SK-N-SH (cell line): ENCODE data around the gene FAF2. TPM values are rescaled to one million over a fixed set of nuclear protein-coding genes. Genes with fewer than 3 reads are reported as not detected.

Source experiments
- CTCF ChIA-PET: fragments of 300-600, 350-600 bp; formaldehyde crosslinking; extraction: SDS; loops from one replicate; lab custom pipeline; 2021; lab: Yijun Ruan, JAX
- POLR2A ChIA-PET: fragments of 350-600 bp; sonication (Branson Sonifier 250); formaldehyde crosslinking; extraction: SDS; loops from one replicate; lab custom pipeline; 2020; ENCODE audit warnings: antibody characterized with exemption, inconsistent platforms; lab: Yijun Ruan, JAX
- DNase-seq: peaks from one replicate; pipeline ENCODE4 v3.0.0; 2012
- H2AFZ ChIP-seq: fragments of 200-600 bp; sonication (generic); 2 replicates; pipeline ENCODE4 v1.8.1; 2016; ENCODE audit warnings: antibody characterized with exemption, mild to moderate bottlenecking, low read depth
- H3F3A ChIP-seq: fragments of 200-600 bp; sonication (generic); replicated peaks from 2 replicates; pipeline ENCODE3; 2016; ENCODE audit warnings: antibody characterized with exemption, mild to moderate bottlenecking; ENCODE audit not compliant: insufficient read depth
- H3K27ac ChIP-seq, 2 experiments: fragments of 200-500 bp in 1 of 2; fragments of 200-600 bp in 1 of 2; sonication (Bioruptor generic) in 1 of 2; sonication (generic), shearing (Covaris generic) in 1 of 2; 2 replicates each; pipeline versions ENCODE4 v1.5.1 to v1.6.1; 2014 to 2016; ENCODE audit warnings: low read depth in 2 of 2, inconsistent platforms in 1 of 2, low read length in 1 of 2, mild to moderate bottlenecking in 1 of 2, mixed read lengths in 1 of 2
- H3K27me3 ChIP-seq: fragments of 200-600 bp; sonication (generic), shearing (Covaris generic); 2 replicates; pipeline ENCODE4 v1.6.1; 2016; ENCODE audit warnings: mixed run types; ENCODE audit not compliant: insufficient read depth
- H3K36me3 ChIP-seq, 2 experiments: fragments of 200-500 bp in 1 of 2; fragments of 200-600 bp in 1 of 2; sonication (Bioruptor generic) in 1 of 2; sonication (generic) in 1 of 2; replicated peaks in 1 of 2; 2 replicates each; pipeline versions ENCODE3 to v1.5.1; 2014 to 2016; ENCODE audit warnings: low read length in 1 of 2, mild to moderate bottlenecking in 1 of 2; ENCODE audit not compliant: insufficient read depth in 2 of 2, control insufficient read depth in 1 of 2
- H3K4me1 ChIP-seq, 2 experiments: fragments of 200-500 bp in 1 of 2; fragments of 200-600 bp in 1 of 2; sonication (Bioruptor generic) in 1 of 2; sonication (generic), shearing (Covaris generic) in 1 of 2; 2 replicates each; pipeline versions ENCODE4 v1.5.1 to v1.6.1; 2014 to 2016; ENCODE audit warnings: low read depth in 1 of 2, low read length in 1 of 2, mixed run types in 1 of 2; ENCODE audit not compliant: insufficient read depth in 2 of 2, control insufficient read depth in 1 of 2
- H3K4me2 ChIP-seq: fragments of 200-600 bp; sonication (generic), shearing (Covaris generic); 2 replicates; pipeline ENCODE4 v1.6.1; 2017; ENCODE audit warnings: mixed run types
- H3K4me3 ChIP-seq, 2 experiments: fragments of 200-500 bp in 1 of 2; fragments of 200-600 bp in 1 of 2; sonication (Bioruptor generic) in 1 of 2; sonication (generic), shearing (Covaris generic) in 1 of 2; 2 replicates each; pipeline versions ENCODE4 v1.5.1 to v1.8.1; 2014 to 2016; ENCODE audit warnings: low read depth in 2 of 2, inconsistent platforms in 1 of 2, low read length in 1 of 2, mild to moderate bottlenecking in 1 of 2, mixed read lengths in 1 of 2, moderate library complexity in 1 of 2
- H3K79me2 ChIP-seq: fragments of 200-600 bp; sonication (generic); 2 replicates; pipeline ENCODE4 v1.8.1; 2017; ENCODE audit warnings: mild to moderate bottlenecking; ENCODE audit not compliant: insufficient read depth
- H3K9ac ChIP-seq: fragments of 200-600 bp; sonication (generic); 2 replicates; pipeline ENCODE4 v1.6.1; 2017; ENCODE audit warnings: mixed run types
- H3K9me2 ChIP-seq: fragments of 200-600 bp; sonication (generic); 2 replicates; pipeline ENCODE4 v1.6.1; 2017; ENCODE audit warnings: mixed run types
- H3K9me3 ChIP-seq: fragments of 200-600 bp; sonication (generic); 2 replicates; pipeline ENCODE4 v1.6.1; 2017; ENCODE audit warnings: mixed run types, mild to moderate bottlenecking, moderate library complexity
- H4K20me1 ChIP-seq: fragments of 200-600 bp; sonication (generic); 2 replicates; pipeline ENCODE4 v1.6.1; 2017; ENCODE audit warnings: mild to moderate bottlenecking, mixed run types; ENCODE audit not compliant: insufficient read depth
- CHD2 ChIP-seq: fragments of 150-350 bp; IDR thresholded peaks from 2 replicates; pipeline ENCODE4 v1.6.1; 2018; ENCODE audit warnings: low read length; ENCODE audit not compliant: partially characterized antibody
- CTCF ChIP-seq: fragments of 200-600 bp; sonication (generic); IDR thresholded peaks from 2 replicates; pipeline ENCODE4 v1.6.1; 2017; ENCODE audit warnings: antibody characterized with exemption, mild to moderate bottlenecking, moderate library complexity
- EP300 ChIP-seq, 2 experiments: IDR thresholded peaks; 2 replicates each; pipeline versions ENCODE4 v1.4.0 to v1.6.1; 2012; ENCODE audit warnings: borderline replicate concordance in 1 of 2, low read depth in 1 of 2, low read length in 1 of 2
- EZH2phosphoT487 ChIP-seq: fragments of 200-600 bp; sonication (generic); IDR thresholded peaks from 2 replicates; pipeline ENCODE4 v1.6.1; 2017; ENCODE audit warnings: low read depth, mixed run types, mild to moderate bottlenecking, antibody characterized with exemption, moderate library complexity, borderline replicate concordance
- GABPA ChIP-seq: IDR thresholded peaks from 2 replicates; pipeline ENCODE4 v1.4.0; 2012; ENCODE audit warnings: low read depth, mild to moderate bottlenecking
- GATA2 ChIP-seq: sonication (generic); formaldehyde crosslinking; IDR thresholded peaks from 2 replicates; pipeline ENCODE4 v1.5.0; 2020; ENCODE audit warnings: mild to moderate bottlenecking, missing genetic modification reagents
- IRF3 ChIP-seq: fragments of 150-350 bp; IDR thresholded peaks from 2 replicates; pipeline ENCODE4 v1.6.1; 2016; ENCODE audit warnings: mild to moderate bottlenecking, low read depth, low read length
- JUND ChIP-seq: IDR thresholded peaks from 2 replicates; pipeline ENCODE4 v1.4.0; 2012
- MAX ChIP-seq: IDR thresholded peaks from 2 replicates; pipeline ENCODE4 v1.4.0; 2012; ENCODE audit warnings: low read depth
- MEF2A ChIP-seq: IDR thresholded peaks from 2 replicates; pipeline ENCODE4 v1.4.0; 2012; ENCODE audit warnings: low read depth, borderline replicate concordance
- MXI1 ChIP-seq: IDR thresholded peaks from 2 replicates; pipeline ENCODE4 v1.6.1; 2012; ENCODE audit warnings: mild to moderate bottlenecking, low read depth, low read length, improper control_type of control experiment
- NFIC ChIP-seq: IDR thresholded peaks from 2 replicates; pipeline ENCODE4 v1.4.0; 2012; ENCODE audit warnings: borderline replicate concordance
- NRF1 ChIP-seq: IDR thresholded peaks from 2 replicates; pipeline ENCODE4 v1.6.1; 2012; ENCODE audit warnings: low read depth, mild to moderate bottlenecking, low read length
- PBX3 ChIP-seq: IDR thresholded peaks from 2 replicates; pipeline ENCODE4; 2012
- POLR2AphosphoS5 ChIP-seq: IDR thresholded peaks from 2 replicates; pipeline ENCODE4 v1.6.1; 2012; ENCODE audit warnings: low read depth, low read length
- RAD21 ChIP-seq: IDR thresholded peaks from 2 replicates; pipeline ENCODE4 v1.6.1; 2012; ENCODE audit warnings: mild to moderate bottlenecking, low read length
- RCOR1 ChIP-seq: fragments of 150-350 bp; IDR thresholded peaks from 2 replicates; pipeline ENCODE4 v1.6.1; 2017; ENCODE audit warnings: antibody characterized with exemption, low read length
- RFX5 ChIP-seq: IDR thresholded peaks from 2 replicates; pipeline ENCODE4 v1.6.1; 2012; ENCODE audit warnings: mild to moderate bottlenecking, improper control_type of control experiment, low read length
- RXRA ChIP-seq: IDR thresholded peaks from 2 replicates; pipeline ENCODE4 v1.4.0; 2012; ENCODE audit warnings: low read depth, mild to moderate bottlenecking, borderline replicate concordance
- TAF1 ChIP-seq: IDR thresholded peaks from 2 replicates; pipeline ENCODE4 v1.6.1; 2012; ENCODE audit warnings: low read depth, mild to moderate bottlenecking, low read length, moderate library complexity, borderline replicate concordance
- TEAD4 ChIP-seq: IDR thresholded peaks from 2 replicates; pipeline ENCODE4 v1.4.0; 2012; ENCODE audit warnings: mild to moderate bottlenecking, borderline replicate concordance; ENCODE audit not compliant: insufficient read depth
- USF2 ChIP-seq: fragments of 150-350 bp; IDR thresholded peaks from 2 replicates; pipeline ENCODE4 v1.6.1; 2017; ENCODE audit warnings: antibody characterized with exemption, low read length, low read depth, borderline replicate concordance
- ZBTB33 ChIP-seq: IDR thresholded peaks from 2 replicates; pipeline ENCODE4 v1.4.0; 2012; ENCODE audit warnings: low read depth, borderline replicate concordance
- WGBS: methylation state at CpG from one replicate; pipeline ENCODE4 v1.1.6; 2017; ENCODE audit warnings: low lambda C conversion rate; 5-methylcytosine and 5-hydroxymethylcytosine counted together
- polyA plus RNA-seq, 3 experiments: library from polyadenylated mRNA; depleted of rRNA; stranded (reverse); fragments of >200 nt; gene quantifications; 2 replicates each; pipeline ENCODE4 v1.2.3, GENCODE V29; 2012

Gene FAF2
- polyA plus RNA-seq, 1 of the 3 experiments (the other 2 are of a cell fraction) = 25.5 TPM

GRCh38 chr5:176537554-176538229 is 89.5 kb downstream of the FAF2 start:
- Histone ChIP-seq H3F3A (no peaks in the 10 kb centered on the region), H3K36me3 (peaks cover 0 to 11% of the 10 kb centered on the region in 2 experiments), H3K9me3 (no peaks in the 10 kb centered on the region), H2AFZ (peak overlapping the region; percentile 83), H3K4me3 (peak overlapping the region; percentile 73 to 97), H3K4me2 (peak overlapping the region; percentile 71), H3K9me2 (no peaks in the 10 kb centered on the region), H3K79me2 (peaks cover 40% of the 10 kb centered on the region), H4K20me1 (peaks cover 28% of the 10 kb centered on the region), H3K9ac (peak overlapping the region; percentile 98), H3K27me3 (no peaks in the 10 kb centered on the region), H3K27ac (peak overlapping the region; percentile 87 to 96), H3K4me1 (peaks cover 19 to 51% of the 10 kb centered on the region in 2 experiments; a peak in 3 of 4 replicates)
- DNase-seq = peak; percentile 90
- ChIA-PET POLR2A (interaction anchor here (0.5 to 1.9 kb wide), 8 partner anchors 9 to 171 kb away, joined by 3 to 10 read pairs (median 3); partner anchors contain the start of genes EIF4E1B, HIGD2A, NOP16 and SNCB), CTCF (interaction anchor here (2.0 to 6.0 kb wide), 2 partner anchors 90 to 122 kb away, joined by 12 to 28 read pairs; partner anchors contain the start of genes CLTB and FAF2)
- 0% methylated on average over 26 of the region's 43 CpGs for WGBS
- TF ChIP-seq EZH2phosphoT487 (no peak), PBX3 (peak; percentile 19; the same call in 1 of the 2 replicates), NRF1 (no peak), USF2 (no peak), TEAD4 (no peak), CHD2 (peak; percentile 30), GATA2 (CRISPR knock-in tag) (no peak), EP300 (IDR thresholded peaks at IDR 0.05; ENCODE audit: borderline replicate concordance in 1 of 2, low read depth in 1 of 2, low read length in 1 of 2) (no peak), MAX (peak; percentile 62), NFIC (no peak), GABPA (peak; percentile 70), RAD21 (no peak), MEF2A (no peak), TAF1 (peak; percentile 11; the same call in 1 of the 2 replicates), MXI1 (peak; percentile 85), RXRA (no peak), RFX5 (peak; percentile 93), JUND (no peak; the same call in 1 of the 2 replicates), RCOR1 (no peak), ZBTB33 (no peak), IRF3 (0 out of 2 replicates have a peak, but pooled peaks have one; percentile 31), CTCF (no peak), POLR2AphosphoS5 (peak; percentile 24; the same call in 1 of the 2 replicates)
